ENCODE measurements around the gene NFIA. TPM values are rescaled to one million over a fixed set of nuclear protein-coding genes. Genes with fewer than 3 reads are reported as not detected.

The NFIA gene
- total and polyA plus RNA-seq, 9 of the 15 experiments (the other 6 are each of a cell fraction or from before 2014, with no cell fraction given) = 5.3 to 24.9 (median 9.8) TPM

- TF ChIP-seq BRF1 (IDR thresholded peaks at IDR 0.05; ENCODE audit: borderline replicate concordance, extremely low read depth, insufficient read length) (no peak), BRD9 (IDR thresholded peaks at IDR 0.05; ENCODE audit: low read depth, partially characterized antibody) (no peak), EP400 (IDR thresholded peaks at IDR 0.05) (peak; percentile 62; the same call in 1 of the 2 replicates), SIN3B (IDR thresholded peaks at IDR 0.05; ENCODE audit: low read depth) (no peak), KDM5B (IDR thresholded peaks at IDR 0.05; ENCODE audit: insufficient replicate concordance, low read depth, low read length) (no peak), EWSR1 (IDR thresholded peaks at IDR 0.05; ENCODE audit: borderline replicate concordance, low read depth, partially characterized antibody) (no peak), ZNF124 (CRISPR knock-in tag; IDR thresholded peaks at IDR 0.05) (no peak), DIDO1 (tag; IDR thresholded peaks at IDR 0.05; ENCODE audit: low read depth) (no peak), PHF21A (IDR thresholded peaks at IDR 0.05; ENCODE audit: borderline replicate concordance, low read depth) (no peak), EZH2 (IDR thresholded peaks at IDR 0.05; ENCODE audit: borderline replicate concordance, low read depth, low read length) (no peak), ZNF274 (IDR thresholded peaks at IDR 0.05; ENCODE audit: borderline replicate concordance, low read depth, low read length) (no peak), FIP1L1 (IDR thresholded peaks at IDR 0.05; ENCODE audit: low read depth, low read length, poor library complexity, severe bottlenecking) (no peak), PTBP1 (IDR thresholded peaks at IDR 0.05; ENCODE audit: low read depth, low read length) (no peak), SMAD2 (IDR thresholded peaks at IDR 0.05; ENCODE audit: low read depth, low read length) (no peak), POLR2B (IDR thresholded peaks at IDR 0.05; ENCODE audit: low read depth, partially characterized antibody) (no peak), TRIM28 (IDR thresholded peaks at IDR 0.05) (no peak), FOXJ3 (CRISPR knock-in tag; IDR thresholded peaks at IDR 0.05) (no peak), ZNF609 (CRISPR knock-in tag; IDR thresholded peaks at IDR 0.05; ENCODE audit: borderline replicate concordance) (no peak), ZNF778 (CRISPR knock-in tag; IDR thresholded peaks at IDR 0.05) (no peak), ZNF77 (CRISPR knock-in tag; IDR thresholded peaks at IDR 0.05) (no peak), ZNF695 (CRISPR knock-in tag; IDR thresholded peaks at IDR 0.05) (no peak), ZBTB1 (CRISPR knock-in tag; IDR thresholded peaks at IDR 0.05; ENCODE audit: borderline replicate concordance, low read depth) (no peak)
These were observed 310.3 kb downstream of the NFIA start (continued) for GRCh38 chr1:61392409-61393242.
